Testis (tissue), 2 donors: ENCODE results near the gene MIA.
"Not testable (repeated sequence)": the region's sequence is repeated elsewhere in the genome, so short reads cannot be mapped to it uniquely, and the experiment has no call there.

Experiments used
- POLR2A ChIP-seq: fragments of 450-650 bp; IDR thresholded peaks from one replicate; pipeline ENCODE4 v1.6.1; 2017; ENCODE audit warnings: antibody characterized with exemption, mild to moderate bottlenecking, moderate library complexity
- TF ChIP-seq, protein P1 (sequence below), 3 experiments: fragments of 450-650 bp in 2 of 3; fragments of 200-600 bp in 1 of 3; sonication (generic) in 1 of 3; IDR thresholded peaks; one replicate each; pipeline ENCODE4 v1.5.1; 2016 to 2019; ENCODE audit warnings: antibody characterized with exemption in 3 of 3, mild to moderate bottlenecking in 2 of 3, moderate library complexity in 1 of 3

DNA sequence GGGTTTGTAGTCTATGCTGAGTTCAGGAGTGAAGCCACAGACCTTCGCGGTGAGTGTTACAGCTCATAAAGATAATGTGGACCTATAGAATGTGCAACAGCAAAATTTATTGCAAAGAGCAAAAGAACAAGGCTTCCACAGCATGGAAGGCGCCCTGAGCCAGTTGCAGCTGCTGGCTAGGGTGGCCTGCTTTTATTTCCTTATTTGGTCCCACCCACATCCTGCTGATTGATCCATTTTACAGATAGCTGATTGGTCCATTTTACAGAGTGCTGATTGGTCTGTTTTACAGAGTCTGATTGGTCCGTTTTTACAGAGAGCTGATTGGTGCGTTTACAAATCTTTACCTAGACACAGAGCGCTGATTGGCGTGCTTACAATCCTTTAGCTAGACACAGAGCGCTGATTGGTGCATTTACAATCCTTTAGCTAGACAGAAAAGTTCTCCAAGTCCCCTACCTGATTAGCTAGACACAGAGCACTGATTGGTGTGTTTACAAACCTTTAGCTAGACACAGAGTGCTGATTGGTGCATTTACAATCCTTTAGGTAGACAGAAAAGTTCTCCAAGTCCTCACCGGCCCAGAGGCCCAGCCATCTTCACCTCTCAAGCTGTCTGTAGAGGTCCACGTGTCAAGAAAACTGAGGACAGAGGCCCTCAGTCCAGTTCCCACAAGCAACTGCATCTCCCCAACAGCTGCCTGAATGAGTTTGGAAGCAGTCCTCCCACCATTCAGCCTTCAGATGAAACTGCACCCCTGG, 4.0 kb upstream of the MIA start:
- TF ChIP-seq, protein P1, sequence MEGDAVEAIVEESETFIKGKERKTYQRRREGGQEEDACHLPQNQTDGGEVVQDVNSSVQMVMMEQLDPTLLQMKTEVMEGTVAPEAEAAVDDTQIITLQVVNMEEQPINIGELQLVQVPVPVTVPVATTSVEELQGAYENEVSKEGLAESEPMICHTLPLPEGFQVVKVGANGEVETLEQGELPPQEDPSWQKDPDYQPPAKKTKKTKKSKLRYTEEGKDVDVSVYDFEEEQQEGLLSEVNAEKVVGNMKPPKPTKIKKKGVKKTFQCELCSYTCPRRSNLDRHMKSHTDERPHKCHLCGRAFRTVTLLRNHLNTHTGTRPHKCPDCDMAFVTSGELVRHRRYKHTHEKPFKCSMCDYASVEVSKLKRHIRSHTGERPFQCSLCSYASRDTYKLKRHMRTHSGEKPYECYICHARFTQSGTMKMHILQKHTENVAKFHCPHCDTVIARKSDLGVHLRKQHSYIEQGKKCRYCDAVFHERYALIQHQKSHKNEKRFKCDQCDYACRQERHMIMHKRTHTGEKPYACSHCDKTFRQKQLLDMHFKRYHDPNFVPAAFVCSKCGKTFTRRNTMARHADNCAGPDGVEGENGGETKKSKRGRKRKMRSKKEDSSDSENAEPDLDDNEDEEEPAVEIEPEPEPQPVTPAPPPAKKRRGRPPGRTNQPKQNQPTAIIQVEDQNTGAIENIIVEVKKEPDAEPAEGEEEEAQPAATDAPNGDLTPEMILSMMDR (IDR thresholded peaks at IDR 0.05), result not testable (repeated sequence)
- not testable (repeated sequence) for TF ChIP-seq POLR2A
